HT-29 (cell line): ENCODE results near the gene PRDM15. TPM values are rescaled to one million over a fixed set of nuclear protein-coding genes. Genes with fewer than 3 reads are reported as not detected.

Experiments
- DNase-seq: peaks from one replicate; pipeline ENCODE4 v3.0.0-alpha.2; 2015; ENCODE audit warnings: low spot score
- total RNA-seq: library from RNA; depleted of rRNA; stranded (reverse); fragments of >200 nt; shearing (Covaris generic); gene quantifications from 2 replicates; pipeline ENCODE4 v1.2.3, GENCODE V29; 2014

The PRDM15 gene
- total RNA-seq, 1 experiment from 2014 or later: 10.9 TPM

DNA sequence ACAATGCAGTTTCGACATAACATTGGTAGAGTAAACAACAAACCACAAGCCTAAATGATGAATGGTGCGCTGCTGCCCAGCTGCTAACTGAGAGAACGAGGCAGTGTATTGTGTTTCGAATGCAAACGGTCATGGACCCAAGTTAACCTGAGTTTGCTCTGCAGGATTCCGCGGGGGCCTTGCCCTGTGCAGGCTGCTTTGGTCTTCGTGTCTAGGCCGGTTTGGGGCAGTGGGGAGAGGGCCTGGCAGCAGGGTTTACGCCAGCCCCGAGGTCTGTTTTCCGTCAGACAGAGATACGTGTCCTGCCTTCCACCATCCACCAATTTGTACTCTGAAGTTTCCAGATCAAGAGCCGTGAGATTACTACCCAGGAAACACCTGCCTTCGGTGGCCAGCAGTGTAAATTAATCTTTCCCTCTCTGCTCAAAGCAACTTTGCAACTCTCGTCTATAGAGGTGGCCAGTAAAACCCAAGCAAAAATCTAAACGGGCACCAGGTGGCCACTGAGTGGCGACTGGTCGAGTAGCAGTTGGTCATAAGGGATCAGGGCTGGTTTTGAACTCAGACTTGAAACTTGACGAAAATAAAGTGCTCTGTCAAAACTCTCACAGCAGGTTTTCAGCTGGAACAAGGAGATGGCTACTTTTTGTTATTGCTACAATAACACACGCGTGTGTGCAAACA is 6.3 kb upstream of the PRDM15 start:
- no peak for DNase-seq

DNA sequence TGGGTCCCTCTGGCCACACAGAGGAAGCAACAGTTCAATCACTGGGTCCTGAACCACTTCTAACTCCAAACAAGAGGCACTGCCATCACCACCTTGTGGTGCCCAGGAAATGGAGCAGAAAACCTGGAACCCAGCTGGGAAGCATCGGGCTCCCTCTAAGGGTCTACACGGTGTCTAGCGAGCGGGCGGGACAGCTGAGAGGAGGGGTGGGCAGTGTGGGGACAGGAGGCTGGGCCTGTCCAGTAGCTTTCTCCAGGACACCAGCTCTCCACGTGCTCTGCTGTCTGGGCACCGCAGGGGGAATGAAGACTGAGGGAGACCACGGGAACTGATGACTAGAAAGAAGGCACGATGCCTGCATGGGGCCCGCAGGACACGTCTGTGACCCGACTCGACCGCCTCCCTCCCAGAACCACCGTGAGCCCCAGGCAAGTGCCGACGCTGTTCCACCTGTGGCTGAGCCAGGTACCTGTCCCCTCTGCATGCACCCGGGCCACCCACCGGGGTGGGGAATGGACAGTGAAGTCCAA is 5.4 kb upstream of the PRDM15 start:
- no peak for DNase-seq

DNA sequence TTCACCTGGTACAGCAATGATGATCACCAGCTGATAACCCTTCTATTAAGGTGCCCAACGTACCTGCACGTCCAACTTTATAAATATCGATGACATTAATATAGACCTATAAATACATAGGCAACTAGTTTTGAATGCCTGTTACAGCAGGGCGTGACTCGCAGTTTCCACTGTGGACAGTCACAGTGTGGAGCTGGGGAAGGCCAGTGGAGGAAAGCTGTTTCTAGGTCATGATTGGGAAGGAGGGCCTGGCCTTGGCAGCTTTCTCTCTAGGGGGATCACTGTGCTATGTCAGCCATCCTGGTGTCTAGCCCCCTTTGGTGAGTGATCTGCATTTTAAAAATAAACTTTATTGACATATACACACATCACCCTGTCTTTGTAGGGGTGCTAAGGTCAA is 4.4 kb upstream of the PRDM15 start:
- no peak for DNase-seq

DNA sequence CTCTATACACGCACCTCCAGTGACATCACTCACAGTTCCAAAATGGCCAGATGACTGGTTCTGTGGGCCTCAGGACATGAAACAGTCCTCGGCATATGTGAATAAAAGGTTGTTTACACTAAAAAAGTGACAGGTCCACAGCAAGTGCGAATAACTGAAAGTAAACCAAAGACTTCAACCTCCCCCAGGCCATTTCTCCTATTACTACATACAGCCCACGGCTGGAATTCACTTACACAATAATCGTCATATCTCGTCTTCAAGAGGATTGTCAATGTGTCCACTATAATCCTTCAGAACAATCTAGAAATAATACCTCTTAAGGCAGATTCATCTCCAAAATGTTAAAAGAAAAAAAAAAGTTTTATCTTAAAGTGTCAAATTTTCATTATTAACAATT is 1.9 kb upstream of the PRDM15 start:
- DNase-seq: no peak

- no peak for DNase-seq
These were observed 1.0 kb upstream of the PRDM15 start for GRCh38 chr21:41880153-41880552.

- DNase-seq: peak; percentile 45
These were observed 334 bp downstream of the PRDM15 start for GRCh38 chr21:41878831-41879189.

DNA sequence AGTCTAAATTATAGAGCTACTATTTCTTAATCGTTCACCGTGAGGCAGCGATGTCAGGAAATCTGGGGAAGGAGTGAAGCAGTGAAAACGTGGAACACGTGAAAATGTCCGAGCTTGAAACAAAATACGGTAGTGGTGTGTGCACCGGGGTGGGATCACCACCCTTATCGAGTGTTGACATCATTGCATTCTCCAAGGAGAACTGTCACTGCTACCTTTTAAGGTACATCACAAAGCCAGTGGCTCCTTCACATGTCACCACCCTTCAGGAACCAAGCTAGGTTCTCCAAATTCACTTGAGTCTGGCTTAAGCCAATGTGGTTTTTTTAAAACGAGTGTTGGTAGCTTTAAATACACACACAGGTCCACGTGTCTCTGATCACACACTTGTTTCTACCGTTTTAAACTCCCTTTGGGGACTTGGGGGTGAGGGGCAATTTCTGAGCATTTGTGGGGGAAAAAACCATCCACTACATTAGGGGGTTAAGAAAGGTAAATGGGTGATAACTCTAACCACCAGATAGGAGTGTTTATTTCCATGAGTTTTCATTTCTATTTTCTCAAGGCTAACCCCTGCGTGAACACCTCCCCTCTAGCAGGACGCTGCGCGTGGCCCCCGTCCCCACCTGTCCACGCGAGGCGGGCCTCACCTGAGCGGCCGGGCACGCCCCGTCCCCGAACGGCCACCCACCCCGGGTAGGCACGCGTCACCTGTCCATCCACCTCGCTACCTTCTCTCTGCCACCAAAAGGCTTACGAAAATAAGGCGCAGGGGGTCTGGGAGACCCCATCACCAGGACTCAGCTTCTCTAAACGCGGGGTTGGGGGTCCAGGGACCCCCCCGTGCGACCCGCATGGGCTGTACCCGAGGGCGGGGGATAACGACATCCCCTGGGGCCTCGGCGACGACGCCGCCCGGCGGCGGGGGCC is 978 bp downstream of the PRDM15 start:
- peak; percentile 20 for DNase-seq

GRCh38 chr21:41876928-41877652 is 2.1 kb downstream of the PRDM15 start:
- no peak for DNase-seq

GRCh38 chr21:41876396-41876795 is 2.7 kb downstream of the PRDM15 start:
- DNase-seq: no peak

DNA sequence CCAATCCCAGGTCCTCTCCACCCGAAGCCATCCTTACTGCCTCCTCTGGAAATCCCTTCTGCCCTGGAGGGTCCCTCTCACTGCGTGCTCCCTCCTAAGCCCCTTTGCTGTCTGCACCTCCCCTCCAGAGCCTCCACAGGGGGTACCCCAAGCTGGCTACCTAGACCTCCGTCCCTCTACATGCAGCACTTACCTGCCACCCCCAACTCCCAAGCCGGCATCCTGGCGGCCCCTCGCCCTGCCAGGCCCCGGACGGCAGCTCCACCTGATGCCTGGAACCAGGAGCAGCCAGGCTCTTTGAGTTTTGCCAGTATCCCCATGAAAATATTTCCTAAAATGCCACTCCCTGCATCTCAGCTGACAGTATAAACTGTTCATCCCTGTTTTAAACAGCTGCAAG is 4.1 kb downstream of the PRDM15 start:
- no peak for DNase-seq

DNA sequence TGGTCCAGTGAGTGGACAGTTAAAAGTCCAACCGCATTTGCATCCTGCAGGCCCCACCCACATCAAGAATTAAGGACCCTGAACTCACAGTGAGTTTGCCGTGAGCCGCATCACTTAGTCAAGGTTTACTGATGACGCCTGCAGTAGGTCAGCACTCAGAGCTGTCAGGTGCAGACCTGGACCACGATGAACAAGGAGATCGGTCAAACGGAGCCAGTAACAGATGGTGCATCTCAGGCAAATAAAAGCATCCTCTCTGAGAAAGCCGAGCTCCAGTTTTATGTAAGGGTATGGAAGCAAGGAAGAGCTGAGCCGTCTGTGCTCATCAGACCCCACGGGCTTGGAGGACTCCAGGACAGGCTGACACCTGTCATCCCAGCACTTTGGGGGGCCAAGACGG is 4.5 kb downstream of the PRDM15 start:
- DNase-seq: no peak

GRCh38 chr21:41873426-41873825 is 5.7 kb downstream of the PRDM15 start:
- no peak for DNase-seq

- DNase-seq: no peak
These were observed 6.1 kb downstream of the PRDM15 start for GRCh38 chr21:41873005-41873404.

DNA sequence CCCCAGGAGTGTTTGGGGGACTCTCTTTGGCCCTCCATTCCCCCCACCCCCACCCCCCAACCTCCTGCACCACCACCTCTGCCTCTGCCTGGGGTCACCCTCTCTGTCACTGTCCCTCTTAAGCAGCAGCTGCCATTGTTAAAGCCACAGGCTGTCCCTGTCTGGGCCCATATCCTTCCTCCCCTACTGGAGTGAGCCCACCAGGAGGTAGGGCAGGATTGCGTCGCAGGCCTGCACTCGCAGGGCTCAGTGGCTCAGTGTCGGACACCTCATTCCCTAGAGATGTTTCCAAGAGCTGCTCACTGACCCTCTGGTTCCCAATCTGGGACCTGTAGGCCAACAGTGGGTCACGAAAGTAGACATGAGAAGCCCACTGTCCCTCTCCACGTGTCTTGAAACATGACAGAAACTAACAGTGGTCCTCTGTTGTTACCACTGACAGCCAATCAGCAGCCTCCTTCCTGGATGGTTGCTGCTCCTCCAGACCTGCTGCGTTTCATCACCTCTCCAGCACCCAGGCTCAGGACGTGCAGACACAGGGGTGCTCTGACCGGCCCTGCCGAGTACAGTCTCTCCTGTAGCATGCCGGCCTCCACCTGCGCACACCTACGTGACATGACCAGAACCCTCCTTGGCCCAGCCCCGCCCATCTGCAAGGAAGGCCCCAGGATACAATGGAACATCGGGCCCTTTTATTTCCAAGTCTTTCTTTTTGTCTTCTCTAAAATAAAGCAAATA is 7.7 kb downstream of the PRDM15 start:
- DNase-seq: no peak

- no peak for DNase-seq
These were observed 9.4 kb downstream of the PRDM15 start for GRCh38 chr21:41869771-41870170.

GRCh38 chr21:41868062-41868710 is 11.0 kb downstream of the PRDM15 start:
- DNase-seq: no peak

DNA sequence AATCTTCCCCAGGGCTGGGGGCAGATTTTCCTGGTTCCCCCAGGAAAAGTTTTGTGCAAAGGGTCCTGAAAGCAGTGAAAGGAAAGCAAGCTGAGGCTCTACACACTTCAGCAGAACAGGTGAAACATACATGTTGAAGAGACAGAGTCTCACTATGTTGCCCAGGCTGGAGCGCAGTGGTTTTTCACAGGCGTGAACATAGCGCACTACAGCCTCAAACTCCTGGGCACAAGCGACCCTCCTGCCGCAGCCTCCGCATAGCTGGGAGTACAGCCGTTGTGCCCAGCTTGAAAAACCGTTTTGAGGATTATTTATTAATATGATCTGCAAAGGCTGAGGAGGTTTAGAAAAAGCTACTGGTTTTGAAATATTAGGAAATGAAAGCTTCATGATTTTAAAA is 11.8 kb downstream of the PRDM15 start:
- DNase-seq: no peak

- DNase-seq: no peak
These were observed 12.8 kb downstream of the PRDM15 start for GRCh38 chr21:41866274-41866809.

DNA sequence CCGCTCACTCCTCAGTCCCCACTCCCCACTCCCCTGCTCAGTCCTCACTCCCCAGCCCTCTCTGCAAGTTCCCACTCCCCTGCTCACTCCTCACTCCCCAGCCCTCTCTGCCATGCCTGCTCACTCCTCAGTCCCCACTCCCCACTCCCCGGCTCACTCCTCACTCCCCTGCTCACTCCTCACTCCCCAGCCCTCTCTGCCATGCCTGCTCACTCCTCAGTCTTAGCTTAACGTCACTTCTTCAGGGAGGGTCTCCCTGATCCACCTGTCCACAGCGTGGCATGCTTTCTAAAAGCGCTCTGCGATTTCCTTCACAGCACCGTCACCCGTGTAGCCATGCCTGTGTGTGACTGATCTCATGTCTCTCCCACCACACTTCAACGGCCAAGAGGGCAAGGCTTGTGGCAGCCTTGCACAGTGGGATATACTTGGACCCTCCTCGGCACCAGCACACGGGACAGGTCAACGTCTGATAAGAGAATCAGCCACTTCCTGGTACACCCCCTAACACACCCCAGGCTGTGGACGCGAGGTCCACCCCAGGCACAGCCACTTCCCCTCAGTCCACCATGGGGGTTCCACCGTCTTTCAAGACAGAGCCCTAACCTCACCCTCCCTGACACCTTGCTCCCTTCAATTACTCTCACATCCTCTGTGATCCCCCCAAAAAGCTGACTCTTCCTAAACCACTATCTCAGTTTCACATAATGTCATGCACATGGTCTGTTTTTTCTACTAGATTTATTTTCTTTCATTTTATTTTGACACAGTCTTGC is 14.0 kb downstream of the PRDM15 start:
- DNase-seq: no peak
